ENCODE data around the gene ANXA8. TPM values are rescaled to one million over a fixed set of nuclear protein-coding genes. Genes with fewer than 3 reads are reported as not detected.
A peak's percentile ranks its signal among the peaks of the same experiment; 100 is the strongest.
"Not testable (repeated sequence)": the region's sequence is repeated elsewhere in the genome, so short reads cannot be mapped to it uniquely, and the experiment has no call there.

ANXA8 gene
- total and polyA plus RNA-seq, 2 experiments from 2014 or later, result not detected

DNA sequence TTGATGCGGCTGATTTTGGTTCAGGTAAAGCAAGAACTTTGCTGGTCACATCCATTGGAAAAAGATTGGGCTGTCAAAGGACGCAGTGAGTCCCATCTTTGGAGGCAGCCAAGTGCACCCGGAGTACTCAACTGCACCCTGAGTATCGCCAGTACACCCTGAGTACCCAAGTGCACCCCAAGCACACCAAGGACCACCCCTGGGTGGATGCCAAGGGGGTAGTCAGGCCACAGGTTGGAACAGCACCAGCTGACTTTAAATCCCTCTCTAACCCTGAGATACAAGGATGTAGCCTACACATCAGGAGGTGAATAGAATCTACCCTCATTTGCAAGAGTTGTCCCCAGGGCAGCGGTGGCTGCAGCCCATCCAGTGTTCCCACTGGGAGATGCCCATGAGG, 16.5 kb downstream of the ANXA8 start:
- DNase-seq (ENCODE audit: low spot score); H3K79me2 ChIP-seq (replicated peaks; ENCODE audit: insufficient read depth); H3K9me3 Mint-ChIP-seq; H3K4me3 ChIP-seq; H3K4me1 Mint-ChIP-seq; H3K27me3 ChIP-seq (ENCODE audit: insufficient read depth); H3K9me2 ChIP-seq (ENCODE audit: insufficient read depth); H3K27ac ChIP-seq (ENCODE audit: low read depth); H3K27ac Mint-ChIP-seq; H3K4me3 Mint-ChIP-seq; H4K20me1 ChIP-seq (replicated peaks; ENCODE audit: insufficient read depth); H3K27me3 Mint-ChIP-seq (ENCODE audit: insufficient read depth, low read depth, poor library complexity); H3K4me2 ChIP-seq; H3K4me1 ChIP-seq (ENCODE audit: insufficient read depth); H3K36me3 Mint-ChIP-seq (ENCODE audit: low read depth); H2AFZ ChIP-seq; ATAC-seq; H3K36me3 ChIP-seq (ENCODE audit: insufficient read depth); H3F3A ChIP-seq (replicated peaks; ENCODE audit: low read depth): not testable (repeated sequence)

DNA sequence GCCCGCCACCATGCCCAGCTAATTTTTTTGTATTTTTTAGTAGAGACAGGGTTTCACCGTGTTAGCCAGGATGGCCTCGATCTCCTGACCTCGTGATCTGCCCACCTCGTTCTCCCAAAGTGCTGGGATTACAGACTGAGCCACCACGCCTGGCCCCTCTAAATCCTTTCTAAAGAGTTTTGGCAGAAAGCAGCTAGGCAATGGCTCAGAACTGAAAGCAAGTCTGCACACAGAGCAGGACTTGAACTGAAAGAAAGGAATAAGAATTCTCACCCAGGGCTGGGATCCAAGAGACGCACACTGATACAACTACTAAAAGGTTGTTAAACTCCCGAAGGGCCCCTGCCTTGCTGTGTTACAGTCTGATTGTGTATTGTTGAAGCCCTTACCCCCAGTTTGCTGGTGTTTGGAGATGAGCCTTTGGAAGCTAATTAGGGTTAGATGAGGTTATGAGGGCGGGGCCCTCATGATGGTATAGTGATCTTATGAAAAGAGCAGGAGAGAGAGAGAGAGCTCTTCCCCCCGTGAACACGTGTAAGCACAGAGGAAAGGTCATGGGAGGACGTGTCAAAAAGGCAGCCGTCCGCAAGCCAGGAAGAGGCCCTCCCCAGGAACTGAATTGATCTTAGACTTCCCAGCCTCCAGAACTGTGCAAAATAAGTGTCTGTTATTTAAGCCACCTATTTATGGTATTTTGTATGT, 18.5 kb downstream of the ANXA8 start:
- not testable (repeated sequence) for ATAC-seq, H3K4me3 Mint-ChIP-seq

DNA sequence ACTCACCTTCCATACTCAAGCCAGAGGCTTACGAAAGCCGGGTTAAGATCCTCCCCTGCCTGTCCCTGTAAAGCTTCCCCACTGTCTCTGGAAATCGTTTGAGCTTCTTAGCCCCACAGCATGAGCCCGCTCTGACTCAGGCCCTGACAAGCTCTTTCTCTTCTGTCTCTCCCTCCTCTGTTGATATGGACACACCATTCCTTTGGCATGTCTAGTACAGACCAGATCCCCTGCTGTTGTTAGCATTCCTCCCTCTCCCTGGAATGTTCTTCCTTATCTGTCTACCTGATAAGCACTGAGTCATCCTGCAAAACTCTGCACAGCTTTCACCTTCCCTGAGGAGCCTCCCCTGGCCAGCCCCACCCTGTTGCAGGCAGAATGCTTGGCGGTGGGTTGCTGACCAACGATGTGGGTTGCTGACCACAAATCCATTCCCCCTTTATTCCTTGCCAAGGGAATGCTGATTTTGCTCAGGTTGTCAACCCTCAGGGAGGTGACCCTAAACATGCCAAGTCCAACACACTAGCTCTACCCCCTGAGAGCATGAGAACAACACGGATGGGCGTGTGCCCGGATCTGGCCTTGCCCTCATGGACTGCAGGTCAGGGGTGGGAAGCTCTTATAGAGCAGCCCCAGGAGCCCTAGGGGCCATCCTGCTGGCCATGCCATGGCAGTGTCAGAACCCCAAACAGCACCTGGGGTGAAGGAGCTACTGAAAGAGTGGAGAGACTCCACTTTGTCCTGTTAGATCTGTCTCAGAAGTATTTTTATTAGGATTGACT, 21.1 kb downstream of the ANXA8 start:
- H3K36me3 Mint-ChIP-seq (ENCODE audit: low read depth); H3K4me1 ChIP-seq (ENCODE audit: insufficient read depth): not testable (repeated sequence)

More for the DNA sequence above, 18.5 kb downstream of the ANXA8 start:
- H3K9me2 ChIP-seq (ENCODE audit: insufficient read depth); H3K27ac ChIP-seq (ENCODE audit: low read depth); H4K20me1 ChIP-seq (replicated peaks; ENCODE audit: insufficient read depth); H3K36me3 Mint-ChIP-seq (ENCODE audit: low read depth); H3K9me3 Mint-ChIP-seq; H3F3A ChIP-seq (replicated peaks; ENCODE audit: low read depth); H3K27ac Mint-ChIP-seq; H2AFZ ChIP-seq; H3K4me3 ChIP-seq; H3K4me2 ChIP-seq; H3K36me3 ChIP-seq (ENCODE audit: insufficient read depth); H3K4me1 ChIP-seq (ENCODE audit: insufficient read depth); H3K79me2 ChIP-seq (replicated peaks; ENCODE audit: insufficient read depth); DNase-seq (ENCODE audit: low spot score); H3K4me1 Mint-ChIP-seq; H3K27me3 Mint-ChIP-seq (ENCODE audit: insufficient read depth, low read depth, poor library complexity); H3K27me3 ChIP-seq (ENCODE audit: insufficient read depth): not testable (repeated sequence)

DNA sequence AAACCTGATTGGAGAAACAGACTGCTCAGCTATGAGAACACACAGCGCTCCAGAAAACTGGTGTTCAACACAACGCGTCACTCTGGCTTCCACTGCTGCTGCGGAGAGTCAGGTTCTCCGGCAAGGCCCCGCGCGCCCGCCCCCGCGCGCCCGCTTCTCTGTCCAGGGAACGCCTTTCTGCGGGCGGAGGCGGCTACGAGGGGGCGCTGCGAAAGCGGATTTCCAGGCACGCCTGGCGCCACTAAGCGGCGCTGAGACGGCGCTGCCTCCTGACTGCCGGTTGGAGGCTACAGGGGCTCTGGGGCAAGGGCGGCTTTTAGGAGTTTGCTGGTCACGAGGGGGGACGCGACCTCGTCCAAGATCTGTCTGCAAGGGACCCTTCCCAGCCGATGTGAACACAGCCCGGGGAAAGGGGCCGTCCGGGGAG, 22.6 kb downstream of the ANXA8 start:
- H3K27me3 Mint-ChIP-seq (ENCODE audit: insufficient read depth, low read depth, poor library complexity); H3K79me2 ChIP-seq (replicated peaks; ENCODE audit: insufficient read depth); H3K36me3 Mint-ChIP-seq (ENCODE audit: low read depth); H3K9me3 Mint-ChIP-seq; H3K27ac ChIP-seq (ENCODE audit: low read depth); H3K36me3 ChIP-seq (ENCODE audit: insufficient read depth); H2AFZ ChIP-seq; H3K4me1 ChIP-seq (ENCODE audit: insufficient read depth); H3F3A ChIP-seq (replicated peaks; ENCODE audit: low read depth); H3K4me1 Mint-ChIP-seq; H4K20me1 ChIP-seq (replicated peaks; ENCODE audit: insufficient read depth); H3K27me3 ChIP-seq (ENCODE audit: insufficient read depth); H3K9me2 ChIP-seq (ENCODE audit: insufficient read depth): not testable (repeated sequence)
- Histone ChIP-seq H3K4me2 (peak overlapping the region; percentile 66; the same call in 1 of the 2 replicates), H3K4me3 (peak overlapping the region; percentile 47)
- Mint-ChIP-seq H3K27ac (peak overlapping the region; percentile 87; the same call in 1 of the 2 replicates), H3K4me3 (peak overlapping the region; percentile 63)
- TF ChIP-seq, protein P1, sequence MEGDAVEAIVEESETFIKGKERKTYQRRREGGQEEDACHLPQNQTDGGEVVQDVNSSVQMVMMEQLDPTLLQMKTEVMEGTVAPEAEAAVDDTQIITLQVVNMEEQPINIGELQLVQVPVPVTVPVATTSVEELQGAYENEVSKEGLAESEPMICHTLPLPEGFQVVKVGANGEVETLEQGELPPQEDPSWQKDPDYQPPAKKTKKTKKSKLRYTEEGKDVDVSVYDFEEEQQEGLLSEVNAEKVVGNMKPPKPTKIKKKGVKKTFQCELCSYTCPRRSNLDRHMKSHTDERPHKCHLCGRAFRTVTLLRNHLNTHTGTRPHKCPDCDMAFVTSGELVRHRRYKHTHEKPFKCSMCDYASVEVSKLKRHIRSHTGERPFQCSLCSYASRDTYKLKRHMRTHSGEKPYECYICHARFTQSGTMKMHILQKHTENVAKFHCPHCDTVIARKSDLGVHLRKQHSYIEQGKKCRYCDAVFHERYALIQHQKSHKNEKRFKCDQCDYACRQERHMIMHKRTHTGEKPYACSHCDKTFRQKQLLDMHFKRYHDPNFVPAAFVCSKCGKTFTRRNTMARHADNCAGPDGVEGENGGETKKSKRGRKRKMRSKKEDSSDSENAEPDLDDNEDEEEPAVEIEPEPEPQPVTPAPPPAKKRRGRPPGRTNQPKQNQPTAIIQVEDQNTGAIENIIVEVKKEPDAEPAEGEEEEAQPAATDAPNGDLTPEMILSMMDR (conservative IDR thresholded peaks at IDR 0.05; ENCODE audit: low read depth in 2 of 2), result 0 out of 4 replicates have a peak, but pooled peaks of 1 of the 2 experiments have one; percentile 21
- peak; percentile 32; the same call in 1 of the 2 replicates for TF ChIP-seq CREB1 (CRISPR knock-in tag; IDR thresholded peaks at IDR 0.05; ENCODE audit: low read depth)
- ATAC-seq (peak; percentile 83), DNase-seq (ENCODE audit: low spot score) (peak; percentile 41)

More for the DNA sequence above, 21.1 kb downstream of the ANXA8 start:
- H2AFZ ChIP-seq; H3K27ac Mint-ChIP-seq; H3K9me2 ChIP-seq (ENCODE audit: insufficient read depth); H3K4me2 ChIP-seq; H3K27me3 ChIP-seq (ENCODE audit: insufficient read depth); H3K27ac ChIP-seq (ENCODE audit: low read depth); H3K27me3 Mint-ChIP-seq (ENCODE audit: insufficient read depth, low read depth, poor library complexity); H3K36me3 ChIP-seq (ENCODE audit: insufficient read depth); H3K4me1 Mint-ChIP-seq; H3K4me3 Mint-ChIP-seq; H3F3A ChIP-seq (replicated peaks; ENCODE audit: low read depth); H4K20me1 ChIP-seq (replicated peaks; ENCODE audit: insufficient read depth); H3K79me2 ChIP-seq (replicated peaks; ENCODE audit: insufficient read depth); H3K9me3 Mint-ChIP-seq; H3K4me3 ChIP-seq; DNase-seq (ENCODE audit: low spot score): not testable (repeated sequence)
- ATAC-seq, result peak; percentile 78
